ENCODE data around the gene FBXO15.

FBXO15 gene

DNA sequence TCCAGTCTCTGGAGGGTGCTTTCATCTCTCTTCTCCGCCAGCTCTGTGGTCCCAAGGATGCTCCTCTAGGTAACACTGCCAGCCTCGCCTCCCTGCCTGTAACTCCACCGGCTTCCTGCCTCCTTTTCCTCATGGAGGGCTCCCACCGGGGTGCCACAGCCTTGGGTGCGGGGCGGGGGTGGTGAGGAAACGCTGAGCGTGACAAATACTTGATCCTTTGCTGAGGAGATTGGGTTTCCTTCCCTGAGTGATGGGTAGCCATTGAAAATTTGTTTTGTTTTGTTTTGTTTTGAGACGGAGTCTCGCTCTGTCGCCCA is 25.8 kb upstream of the FBXO15 start:
- in situ Hi-C loops (cut with HindIII; ENCODE audit: low sequenced_read_pairs) = no loop called here
- no peak overlapping the region for H3K4me3 ChIP-seq (ENCODE audit: low read depth, low read length)
- TF ChIP-seq, protein P1, sequence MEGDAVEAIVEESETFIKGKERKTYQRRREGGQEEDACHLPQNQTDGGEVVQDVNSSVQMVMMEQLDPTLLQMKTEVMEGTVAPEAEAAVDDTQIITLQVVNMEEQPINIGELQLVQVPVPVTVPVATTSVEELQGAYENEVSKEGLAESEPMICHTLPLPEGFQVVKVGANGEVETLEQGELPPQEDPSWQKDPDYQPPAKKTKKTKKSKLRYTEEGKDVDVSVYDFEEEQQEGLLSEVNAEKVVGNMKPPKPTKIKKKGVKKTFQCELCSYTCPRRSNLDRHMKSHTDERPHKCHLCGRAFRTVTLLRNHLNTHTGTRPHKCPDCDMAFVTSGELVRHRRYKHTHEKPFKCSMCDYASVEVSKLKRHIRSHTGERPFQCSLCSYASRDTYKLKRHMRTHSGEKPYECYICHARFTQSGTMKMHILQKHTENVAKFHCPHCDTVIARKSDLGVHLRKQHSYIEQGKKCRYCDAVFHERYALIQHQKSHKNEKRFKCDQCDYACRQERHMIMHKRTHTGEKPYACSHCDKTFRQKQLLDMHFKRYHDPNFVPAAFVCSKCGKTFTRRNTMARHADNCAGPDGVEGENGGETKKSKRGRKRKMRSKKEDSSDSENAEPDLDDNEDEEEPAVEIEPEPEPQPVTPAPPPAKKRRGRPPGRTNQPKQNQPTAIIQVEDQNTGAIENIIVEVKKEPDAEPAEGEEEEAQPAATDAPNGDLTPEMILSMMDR (IDR thresholded peaks at IDR 0.05; ENCODE audit: low read depth, low read length) = no peak
- no peak for DNase-seq (ENCODE audit: low read depth, low spot score)

DNA sequence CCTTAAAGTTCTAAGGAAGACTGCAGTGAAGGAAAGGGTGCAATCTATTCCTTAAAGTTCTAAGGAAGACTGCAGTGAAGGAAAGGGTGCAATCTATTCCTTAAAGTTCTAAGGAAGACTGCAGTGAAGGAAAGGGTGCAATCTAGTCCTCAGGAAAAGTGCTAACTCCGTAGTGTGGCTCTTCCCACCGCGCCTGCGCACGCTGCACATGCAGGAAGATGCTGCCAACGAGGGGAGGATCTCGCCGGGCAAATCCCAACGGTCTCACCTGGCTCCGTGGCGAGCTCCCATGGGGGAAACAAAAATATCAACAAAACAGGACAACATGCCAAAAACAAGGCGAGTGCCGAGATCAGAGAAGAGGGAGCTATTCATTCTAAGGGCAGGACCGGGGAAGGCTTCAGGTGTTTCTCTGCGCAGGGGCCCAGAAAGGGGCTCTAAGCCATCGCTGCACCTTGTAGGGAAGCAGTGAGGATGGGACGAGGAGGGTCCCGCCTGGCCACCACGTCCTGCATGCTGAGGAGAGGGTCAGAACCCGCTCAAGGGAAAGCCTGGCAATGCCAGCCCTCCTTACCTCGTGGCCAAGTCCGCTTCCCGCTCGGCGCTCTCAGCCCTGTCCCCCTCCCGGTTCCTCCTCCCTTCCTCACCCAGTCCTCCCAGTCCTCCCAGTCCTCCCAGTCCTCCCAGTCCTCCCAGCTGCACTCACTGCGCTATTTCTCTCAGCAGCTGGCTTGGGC is 25.2 kb upstream of the FBXO15 start:
- in situ Hi-C loops (cut with HindIII; ENCODE audit: low sequenced_read_pairs) = no loop called here
- TF ChIP-seq, protein P1 (IDR thresholded peaks at IDR 0.05; ENCODE audit: low read depth, low read length) = no peak
- no peak overlapping the region for H3K4me3 ChIP-seq (ENCODE audit: low read depth, low read length)
- DNase-seq (ENCODE audit: low read depth, low spot score) = no peak

DNA sequence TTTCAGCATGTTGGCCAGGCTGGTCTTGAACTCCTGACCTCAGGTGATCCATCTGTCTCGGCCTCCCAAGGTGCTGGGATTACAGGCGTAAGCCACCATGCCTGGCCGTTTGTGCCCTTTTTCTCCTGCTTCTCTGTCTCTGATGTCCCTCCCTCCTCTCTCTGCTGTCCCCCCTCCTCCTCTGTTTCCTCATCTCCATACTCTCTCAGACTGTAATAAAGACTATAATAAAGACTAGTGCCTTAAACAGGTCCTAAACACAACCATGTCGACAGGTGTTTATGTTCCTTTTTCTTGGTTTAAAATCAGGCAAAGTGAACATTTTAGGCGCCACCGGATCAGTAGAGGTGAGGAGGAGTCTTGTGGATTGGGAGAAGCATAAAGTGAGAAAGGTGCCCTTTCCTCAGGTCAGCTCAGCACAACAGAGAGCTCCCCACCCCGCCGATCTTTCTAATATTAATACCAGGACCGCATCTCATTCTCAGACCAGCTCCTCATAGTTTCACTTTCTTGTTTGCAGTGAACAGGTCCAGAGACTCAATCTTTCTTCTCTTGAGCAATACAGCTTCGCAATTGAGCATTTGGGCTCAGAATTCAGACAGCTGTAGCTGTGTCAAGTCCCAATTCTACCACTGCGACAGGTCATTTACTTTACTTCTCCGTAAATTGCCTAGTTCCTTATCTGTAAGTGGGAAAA is 24.4 kb upstream of the FBXO15 start:
- no peak for DNase-seq (ENCODE audit: low read depth, low spot score)
- no peak overlapping the region for H3K4me3 ChIP-seq (ENCODE audit: low read depth, low read length)
- in situ Hi-C loops (cut with HindIII; ENCODE audit: low sequenced_read_pairs) = no loop called here
- TF ChIP-seq, protein P1 (IDR thresholded peaks at IDR 0.05; ENCODE audit: low read depth, low read length) = no peak

DNA sequence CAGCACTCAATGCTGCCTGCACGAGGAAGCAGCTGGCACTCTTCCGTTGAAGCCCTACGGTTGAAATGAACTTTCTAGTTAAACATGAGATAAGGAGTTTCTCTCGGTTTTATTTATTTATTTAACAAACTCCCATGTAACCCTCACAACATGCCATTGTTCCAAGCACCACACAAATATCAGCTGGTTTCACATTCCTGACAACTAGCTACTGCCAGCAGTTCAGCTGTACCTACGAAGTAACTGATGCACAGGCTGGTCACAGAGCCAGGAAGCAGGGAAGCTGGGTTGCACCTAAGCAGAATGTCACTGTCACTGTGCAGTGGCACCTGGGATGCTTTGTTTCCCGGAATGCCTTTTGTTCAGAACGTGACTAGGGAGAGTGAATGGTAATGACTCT is 18.8 kb upstream of the FBXO15 start:
- no peak for DNase-seq (ENCODE audit: low read depth, low spot score)
- in situ Hi-C loops (cut with HindIII; ENCODE audit: low sequenced_read_pairs) = no loop called here
- TF ChIP-seq, protein P1 (IDR thresholded peaks at IDR 0.05; ENCODE audit: low read depth, low read length) = no peak
- no peak overlapping the region for H3K4me3 ChIP-seq (ENCODE audit: low read depth, low read length)

GRCh38 chr18:74163019-74163660 is 15.5 kb upstream of the FBXO15 start:
- in situ Hi-C loops (cut with HindIII; ENCODE audit: low sequenced_read_pairs) = no loop called here
- no peak for DNase-seq (ENCODE audit: low read depth, low spot score)
- TF ChIP-seq, protein P1 (IDR thresholded peaks at IDR 0.05; ENCODE audit: low read depth, low read length) = no peak
- H3K4me3 ChIP-seq (ENCODE audit: low read depth, low read length) = no peak overlapping the region

GRCh38 chr18:74155276-74155675 is 7.6 kb upstream of the FBXO15 start:
- no peak overlapping the region for H3K4me3 ChIP-seq (ENCODE audit: low read depth, low read length)
- TF ChIP-seq, protein P1 (IDR thresholded peaks at IDR 0.05; ENCODE audit: low read depth, low read length) = no peak
- no peak for DNase-seq (ENCODE audit: low read depth, low spot score)
- in situ Hi-C loops (cut with HindIII; ENCODE audit: low sequenced_read_pairs) = no loop called here
